ENCODE measurements around the gene MCCD1.

DNA sequence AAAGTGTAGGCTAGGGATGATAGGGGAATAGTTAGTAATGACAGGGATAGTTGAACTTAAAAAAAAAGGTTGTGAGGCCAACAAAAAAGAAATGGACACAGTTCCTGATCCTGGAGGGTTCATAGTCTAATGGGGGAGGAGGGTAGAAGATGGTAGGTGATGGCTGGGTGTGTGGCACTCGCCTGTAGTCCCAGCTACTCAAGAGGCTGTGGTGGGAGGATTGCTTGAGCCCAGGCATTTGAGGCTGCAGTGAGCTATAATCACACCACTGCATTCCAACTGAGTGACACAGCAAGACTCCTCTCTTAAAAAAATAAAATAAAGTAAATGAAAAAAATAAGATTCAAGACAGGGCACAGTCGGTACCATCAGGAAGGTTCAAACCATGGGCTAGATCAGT lies 33.2 kb upstream of the MCCD1 start:
- TF ChIP-seq ZNF124 (CRISPR knock-in tag; IDR thresholded peaks at IDR 0.05), result no peak
- TF ChIP-seq, protein P1, sequence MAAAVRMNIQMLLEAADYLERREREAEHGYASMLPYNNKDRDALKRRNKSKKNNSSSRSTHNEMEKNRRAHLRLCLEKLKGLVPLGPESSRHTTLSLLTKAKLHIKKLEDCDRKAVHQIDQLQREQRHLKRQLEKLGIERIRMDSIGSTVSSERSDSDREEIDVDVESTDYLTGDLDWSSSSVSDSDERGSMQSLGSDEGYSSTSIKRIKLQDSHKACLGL (CRISPR knock-in tag; IDR thresholded peaks at IDR 0.05), result no peak
- TF ChIP-seq, protein P2, sequence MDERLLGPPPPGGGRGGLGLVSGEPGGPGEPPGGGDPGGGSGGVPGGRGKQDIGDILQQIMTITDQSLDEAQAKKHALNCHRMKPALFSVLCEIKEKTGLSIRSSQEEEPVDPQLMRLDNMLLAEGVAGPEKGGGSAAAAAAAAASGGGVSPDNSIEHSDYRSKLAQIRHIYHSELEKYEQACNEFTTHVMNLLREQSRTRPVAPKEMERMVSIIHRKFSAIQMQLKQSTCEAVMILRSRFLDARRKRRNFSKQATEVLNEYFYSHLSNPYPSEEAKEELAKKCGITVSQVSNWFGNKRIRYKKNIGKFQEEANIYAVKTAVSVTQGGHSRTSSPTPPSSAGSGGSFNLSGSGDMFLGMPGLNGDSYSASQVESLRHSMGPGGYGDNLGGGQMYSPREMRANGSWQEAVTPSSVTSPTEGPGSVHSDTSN (CRISPR knock-in tag; IDR thresholded peaks at IDR 0.05), result no peak
- no peak for TF ChIP-seq ELF1 (CRISPR knock-in tag; IDR thresholded peaks at IDR 0.05)
- TF ChIP-seq, protein P3, sequence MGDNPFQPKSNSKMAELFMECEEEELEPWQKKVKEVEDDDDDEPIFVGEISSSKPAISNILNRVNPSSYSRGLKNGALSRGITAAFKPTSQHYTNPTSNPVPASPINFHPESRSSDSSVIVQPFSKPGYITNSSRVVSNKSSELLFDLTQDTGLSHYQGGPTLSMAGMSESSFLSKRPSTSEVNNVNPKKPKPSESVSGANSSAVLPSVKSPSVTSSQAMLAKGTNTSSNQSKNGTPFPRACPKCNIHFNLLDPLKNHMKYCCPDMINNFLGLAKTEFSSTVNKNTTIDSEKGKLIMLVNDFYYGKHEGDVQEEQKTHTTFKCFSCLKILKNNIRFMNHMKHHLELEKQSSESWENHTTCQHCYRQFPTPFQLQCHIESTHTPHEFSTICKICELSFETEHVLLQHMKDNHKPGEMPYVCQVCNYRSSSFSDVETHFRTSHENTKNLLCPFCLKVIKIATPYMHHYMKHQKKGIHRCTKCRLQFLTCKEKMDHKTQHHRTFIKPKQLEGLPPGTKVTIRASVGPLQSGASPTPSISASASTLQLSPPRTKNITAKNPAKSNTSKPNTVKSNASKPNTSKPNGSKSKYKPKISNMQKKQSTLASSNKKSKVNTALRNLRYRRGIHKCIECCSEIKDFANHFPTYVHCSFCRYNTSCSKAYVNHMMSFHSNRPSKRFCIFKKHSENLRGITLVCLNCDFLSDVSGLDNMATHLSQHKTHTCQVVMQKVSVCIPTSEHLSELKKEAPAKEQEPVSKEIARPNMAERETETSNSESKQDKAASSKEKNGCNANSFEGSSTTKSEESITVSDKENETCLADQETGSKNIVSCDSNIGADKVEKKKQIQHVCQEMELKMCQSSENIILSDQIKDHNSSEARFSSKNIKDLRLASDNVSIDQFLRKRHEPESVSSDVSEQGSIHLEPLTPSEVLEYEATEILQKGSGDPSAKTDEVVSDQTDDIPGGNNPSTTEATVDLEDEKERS (CRISPR knock-in tag; IDR thresholded peaks at IDR 0.05), result no peak
- TF ChIP-seq RXRA (CRISPR knock-in tag; IDR thresholded peaks at IDR 0.05), result no peak

Measured in HepG2 (cell line).